ENCODE measurements around the gene TEK.
A peak's percentile ranks its signal among the peaks of the same experiment; 100 is the strongest.
"Not testable (repeated sequence)": the region's sequence is repeated elsewhere in the genome, so short reads cannot be mapped to it uniquely, and the experiment has no call there.

Gene TEK

DNA sequence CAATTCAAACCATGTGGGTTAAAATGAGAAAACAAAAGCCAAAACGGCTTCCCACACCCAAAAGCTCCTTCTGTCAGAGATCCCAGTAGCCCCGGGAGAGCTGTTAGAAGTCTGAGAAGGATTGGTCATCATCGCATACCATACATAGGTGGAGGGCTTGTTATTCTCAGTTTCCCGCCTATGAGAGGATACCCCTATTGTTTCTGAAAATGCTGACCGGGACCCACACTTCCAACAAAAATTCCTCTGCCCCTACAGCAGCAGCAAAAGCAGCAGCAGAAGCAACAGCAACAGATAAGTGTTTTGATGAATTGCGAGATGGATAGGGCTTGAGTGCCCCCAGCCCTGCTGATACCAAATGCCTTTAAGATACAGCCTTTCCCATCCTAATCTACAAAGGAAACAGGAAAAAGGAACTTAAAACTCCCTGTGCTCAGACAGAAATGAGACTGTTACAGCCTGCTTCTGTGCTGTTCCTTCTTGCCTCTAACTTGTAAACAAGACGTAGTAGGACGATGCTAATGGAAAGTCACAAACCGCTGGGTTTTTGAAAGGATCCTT lies at the start of gene TEK:
Gene TEK, plus strand, starts transcription at position 245 of the 561 bp plus-strand sequence. CDS start 366 bp downstream, outside the sequence.
- peak; percentile 32 for DNase-seq

DNA sequence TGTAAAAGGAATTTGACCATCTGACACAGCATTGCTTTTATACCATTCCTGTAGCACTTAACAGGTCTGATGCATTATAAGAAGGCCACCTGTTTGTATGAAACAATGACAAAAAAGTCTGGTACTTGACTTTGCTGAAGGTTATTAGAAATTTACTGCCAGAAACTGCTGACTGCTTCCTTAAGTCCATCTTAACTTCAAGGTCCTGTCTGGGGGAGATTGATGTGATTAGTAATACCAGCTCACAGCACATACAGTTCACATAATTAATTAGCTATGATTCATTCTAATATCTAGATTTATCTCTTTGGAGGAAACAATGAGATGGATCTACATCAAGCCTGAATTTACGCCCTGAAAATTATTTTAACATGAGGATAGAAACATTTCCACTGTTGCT lies 49.6 kb upstream of the TEK start:
- no peak for DNase-seq

DNA sequence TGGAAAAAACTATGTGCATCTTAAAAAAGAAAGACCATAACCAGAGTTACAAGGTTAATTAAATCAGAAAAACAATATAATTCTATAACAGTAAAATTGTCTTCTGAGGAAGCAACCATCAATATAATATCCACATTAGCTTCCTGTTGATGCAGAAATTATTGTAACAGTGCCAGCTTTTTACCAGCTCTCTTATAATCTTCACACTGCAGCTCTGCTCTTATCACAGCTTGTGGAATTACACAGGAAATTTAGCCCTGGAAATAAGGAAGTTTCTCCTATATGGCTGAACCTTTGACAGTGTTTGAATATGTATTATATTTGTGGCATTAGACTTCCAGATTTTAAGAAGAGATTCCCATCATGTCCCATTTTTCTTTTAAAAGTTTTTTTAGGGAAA lies 49.1 kb upstream of the TEK start:
- DNase-seq: no peak

DNA sequence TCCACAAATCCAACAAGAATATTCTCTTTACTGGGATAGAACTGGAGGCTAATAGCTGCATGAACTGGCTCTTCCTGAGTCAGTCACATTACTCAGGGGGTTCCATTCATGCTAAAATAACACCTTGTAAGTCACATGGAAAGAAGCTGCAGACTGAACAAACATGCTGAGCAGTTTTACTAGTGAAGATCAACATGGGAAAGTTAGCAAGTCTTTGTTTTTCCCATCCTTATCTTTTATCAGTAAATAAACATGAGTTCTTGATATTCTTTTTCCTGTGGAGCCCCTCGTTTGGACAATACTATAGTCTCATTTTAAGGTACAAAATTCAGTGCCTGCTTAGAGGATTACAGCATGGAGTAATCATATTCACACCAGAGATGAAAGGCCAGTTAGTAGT lies 43.7 kb upstream of the TEK start:
- no peak for DNase-seq

DNA sequence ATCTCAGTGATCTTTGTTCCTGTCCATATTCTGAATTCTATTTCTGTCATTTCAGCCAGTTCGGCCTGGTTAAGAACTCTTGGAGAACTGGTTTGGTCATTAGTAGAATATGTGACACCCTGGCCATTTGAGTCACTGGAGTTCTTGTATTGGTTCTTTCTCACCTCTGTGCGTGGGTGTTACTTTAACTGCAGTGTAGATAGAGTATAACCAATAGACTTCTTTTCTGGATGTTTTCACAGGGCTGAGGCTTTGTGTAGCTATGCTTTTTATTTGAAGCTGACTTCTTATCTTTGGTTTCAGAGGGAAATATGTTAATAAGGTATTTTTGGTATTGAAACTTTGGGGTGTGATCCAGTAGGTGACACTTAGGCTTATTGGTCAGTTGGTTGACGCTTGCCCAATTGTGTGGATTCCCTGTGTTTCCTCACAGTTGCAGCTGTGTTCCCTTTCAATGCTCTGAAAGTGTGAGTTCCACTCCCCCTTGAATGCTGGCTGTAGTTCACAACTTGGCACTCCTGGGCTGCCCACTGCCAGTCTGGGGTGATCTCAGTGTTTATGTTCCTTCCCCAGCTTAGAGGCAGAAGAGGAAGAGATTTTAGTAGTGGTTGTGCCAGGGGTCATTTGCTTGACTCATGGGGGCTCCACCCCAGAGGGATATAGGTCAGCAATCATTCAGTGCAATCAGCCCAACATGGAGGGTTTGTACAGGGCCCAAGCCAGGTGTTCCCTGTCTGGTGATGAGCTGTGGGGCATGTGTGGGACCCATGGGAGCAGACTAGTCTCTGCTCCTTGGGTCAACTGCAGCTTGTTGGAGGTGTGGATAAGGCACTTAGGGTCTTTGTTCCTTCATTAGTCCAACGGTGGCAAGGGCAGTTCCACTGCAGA lies 34.9 kb upstream of the TEK start:
- DNase-seq: no peak

DNA sequence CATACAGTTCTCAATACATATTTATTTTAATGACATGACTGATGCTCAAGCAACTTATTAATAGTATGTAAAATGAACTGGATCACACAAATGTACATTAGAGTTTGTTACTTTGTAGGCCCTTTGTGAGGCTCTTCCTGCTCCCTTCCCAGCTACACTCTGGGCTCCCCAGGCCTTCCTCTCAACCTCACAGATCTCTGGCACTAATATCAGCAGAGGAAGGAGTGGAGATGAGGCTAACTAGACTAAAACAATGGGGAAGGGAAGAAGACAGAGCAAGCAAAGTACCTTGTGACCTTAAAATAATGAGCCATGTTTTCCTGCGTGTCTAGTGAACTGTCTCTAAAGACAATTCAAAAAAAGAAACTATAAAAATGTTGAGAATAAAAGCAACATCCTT lies 30.3 kb upstream of the TEK start:
- no peak for DNase-seq

DNA sequence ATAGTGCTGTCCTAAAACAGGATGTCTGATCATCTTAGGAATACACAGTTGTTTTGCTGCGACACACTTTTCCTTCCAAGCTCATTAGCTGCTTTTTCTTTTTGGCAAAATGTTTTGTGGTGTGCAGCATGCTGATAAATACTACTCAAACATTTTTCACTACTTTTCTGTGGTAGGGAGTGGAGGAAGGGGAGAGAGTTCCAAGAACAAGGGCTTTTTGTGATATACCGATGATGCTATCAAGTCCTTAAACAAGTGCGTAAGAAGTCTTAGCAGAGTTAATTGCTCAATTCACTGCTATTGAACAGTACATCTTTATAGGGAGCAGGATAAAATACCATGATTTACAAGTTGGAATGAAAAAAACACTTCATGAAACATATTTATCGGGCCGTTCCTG lies 23.6 kb upstream of the TEK start:
- no peak for DNase-seq

DNA sequence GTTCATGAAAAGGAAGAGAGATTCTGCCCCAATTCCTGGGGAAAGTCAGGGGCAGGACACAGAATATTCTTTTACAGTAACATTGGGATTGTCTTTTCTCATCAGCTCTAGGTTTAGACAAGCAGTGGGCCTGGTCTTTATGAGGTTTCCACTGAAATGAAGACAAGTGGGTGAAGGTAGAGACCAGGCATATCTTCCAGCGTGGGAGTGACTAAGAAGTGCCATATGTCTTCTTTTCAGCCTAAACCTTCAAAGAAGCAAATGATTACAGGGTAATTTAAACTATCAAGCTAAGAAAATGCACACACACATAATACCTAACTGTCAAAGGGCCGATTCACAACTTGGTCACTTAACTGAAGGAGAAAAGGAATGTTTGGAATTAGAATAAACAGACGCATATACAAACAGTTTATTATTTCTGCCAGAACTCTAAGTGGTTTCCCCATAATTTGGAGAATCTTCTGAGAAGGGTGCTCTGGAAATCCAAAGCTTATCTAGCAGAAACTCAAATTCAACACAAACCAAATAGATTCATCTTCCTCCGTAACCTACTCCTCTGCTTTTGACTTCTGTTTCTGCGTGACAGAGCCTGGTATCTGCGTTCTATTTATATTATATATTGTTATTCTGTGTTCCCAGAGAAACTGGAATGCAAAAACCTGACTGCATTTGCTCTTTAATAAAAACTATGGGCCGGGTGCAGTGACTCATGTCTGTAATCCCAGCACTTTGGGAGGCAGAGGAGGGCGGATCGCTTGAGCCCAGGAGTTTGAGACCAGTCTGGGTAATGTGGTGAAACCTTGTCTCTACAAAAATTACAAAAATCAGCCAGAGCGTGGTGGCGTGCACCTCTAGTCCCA lies 22.0 kb upstream of the TEK start:
- no peak for DNase-seq

DNA sequence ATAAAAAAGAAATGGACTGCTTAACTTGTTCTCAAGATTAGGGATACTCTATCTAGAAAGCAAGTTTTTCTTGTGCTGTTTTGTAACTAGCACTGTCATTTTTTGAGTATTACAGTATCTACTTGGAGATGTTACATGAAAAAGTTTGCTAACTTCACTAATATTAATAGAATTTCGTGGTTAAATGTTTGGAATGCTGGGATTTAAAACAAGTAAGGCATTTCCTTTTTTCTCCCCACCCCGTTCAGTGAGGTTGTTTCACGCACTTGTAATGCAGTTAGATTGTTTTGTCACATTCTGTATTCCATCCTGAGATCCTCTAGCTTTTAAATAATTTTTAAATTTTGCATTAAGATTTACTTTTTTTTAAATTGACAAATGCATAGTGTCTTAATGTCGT lies 20.0 kb upstream of the TEK start:
- DNase-seq: no peak

DNA sequence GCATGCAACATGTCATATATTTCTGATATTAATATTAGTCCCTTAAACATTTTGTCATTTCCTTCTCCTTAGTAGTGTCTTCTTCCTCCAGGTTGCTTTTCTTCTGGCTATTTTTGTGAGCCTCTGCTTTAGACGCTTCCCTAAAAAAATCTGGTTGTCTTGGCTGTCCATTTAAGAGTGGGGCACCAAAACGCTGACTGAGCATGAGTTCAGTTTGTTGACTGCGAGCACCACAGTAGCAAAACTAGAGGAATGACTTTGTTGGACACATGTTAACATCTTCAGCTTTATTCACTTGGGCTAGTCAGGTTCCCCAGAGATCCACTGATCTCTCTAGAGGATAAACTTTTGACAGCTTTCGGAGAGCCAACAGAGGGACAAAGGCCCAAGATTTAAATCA lies 19.3 kb upstream of the TEK start:
- no peak for DNase-seq

DNA sequence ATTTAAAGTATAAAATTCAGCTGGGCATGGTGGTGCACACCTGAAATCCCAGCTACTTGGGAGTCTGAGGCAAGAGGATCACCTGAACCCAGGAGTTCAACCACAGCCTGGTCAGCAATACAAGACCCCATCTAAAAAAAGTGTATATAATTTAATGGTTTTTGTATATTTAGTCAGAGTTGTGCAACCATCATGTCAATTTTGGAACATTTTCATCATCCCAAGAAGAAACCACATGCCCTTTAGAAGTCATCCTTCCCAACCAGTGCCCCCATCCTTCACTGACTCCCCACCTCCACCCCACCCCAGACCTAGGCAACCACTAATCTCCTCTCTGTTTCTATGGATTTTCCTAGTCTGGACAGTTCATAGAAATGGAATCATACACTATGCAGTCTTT lies 18.8 kb upstream of the TEK start:
- DNase-seq: no peak

DNA sequence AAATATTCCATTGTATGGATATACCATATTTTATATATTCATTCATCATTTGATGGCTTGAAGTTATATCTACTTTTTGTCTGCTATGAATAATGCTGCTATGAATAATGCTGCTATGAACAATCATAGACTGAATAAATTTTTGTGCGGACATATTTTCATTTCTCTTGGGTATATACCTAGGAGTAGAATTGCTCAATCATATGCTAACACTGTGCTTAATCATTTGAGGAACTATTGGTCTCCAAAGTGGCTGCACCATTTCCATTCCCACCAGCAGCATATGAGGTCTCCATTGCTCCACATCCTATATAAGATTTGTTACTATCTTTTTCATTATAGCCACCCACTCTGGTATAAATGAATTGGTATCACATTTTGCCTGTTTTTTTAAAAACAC lies 18.3 kb upstream of the TEK start:
- no peak for DNase-seq

DNA sequence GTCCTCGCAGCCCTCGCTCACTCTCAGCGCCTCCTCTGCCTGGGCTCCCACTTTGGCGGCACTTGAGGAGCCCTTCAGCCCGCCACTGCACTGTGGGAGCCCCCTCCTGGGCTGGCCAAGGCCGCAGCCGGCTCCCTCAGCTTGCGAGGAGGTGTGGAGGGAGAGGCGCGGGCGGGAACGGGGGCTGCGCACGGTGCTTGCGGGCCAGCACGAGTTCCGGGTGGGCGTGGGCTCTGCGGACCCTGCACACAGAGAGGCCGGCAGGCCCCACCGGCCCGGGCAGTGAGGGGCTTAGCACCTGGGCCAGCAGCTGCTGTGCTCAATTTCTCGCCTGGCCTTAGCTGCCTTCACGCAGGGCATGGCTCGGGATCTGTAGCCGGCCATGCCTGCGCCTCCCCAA lies 16.5 kb upstream of the TEK start:
- DNase-seq: not testable (repeated sequence)

DNA sequence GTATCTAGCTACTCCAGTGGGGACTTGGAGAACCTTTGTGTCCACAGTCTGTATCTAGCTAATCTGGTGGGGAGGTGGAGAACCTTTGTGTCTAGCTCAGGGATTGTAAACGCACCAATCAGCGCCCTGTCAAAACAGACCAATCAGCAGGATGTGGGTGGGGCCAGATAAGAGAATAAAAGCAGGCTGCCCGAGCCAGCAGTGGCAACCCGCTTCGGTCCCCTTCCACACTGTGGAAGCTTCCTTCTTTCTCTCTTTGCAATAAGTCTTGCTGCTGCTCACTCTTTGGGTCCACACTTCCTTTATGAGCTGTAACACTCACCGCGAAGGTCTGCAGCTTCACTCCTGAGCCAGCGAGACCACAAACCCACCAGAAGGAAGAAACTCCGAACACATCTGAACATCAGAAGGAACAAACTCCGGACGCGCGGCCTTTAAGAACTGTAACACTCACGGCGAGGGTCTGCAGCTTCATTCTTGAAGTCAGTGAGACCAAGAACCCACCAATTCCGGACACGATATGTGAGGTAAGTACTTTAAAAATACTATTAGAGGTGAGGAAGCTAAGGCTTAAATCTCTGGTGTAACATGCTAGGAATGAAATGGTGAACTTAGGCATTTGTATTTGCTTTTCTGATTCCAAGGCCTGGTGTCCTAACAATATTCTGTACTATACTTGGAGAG lies 15.5 kb upstream of the TEK start:
- not testable (repeated sequence) for DNase-seq

DNA sequence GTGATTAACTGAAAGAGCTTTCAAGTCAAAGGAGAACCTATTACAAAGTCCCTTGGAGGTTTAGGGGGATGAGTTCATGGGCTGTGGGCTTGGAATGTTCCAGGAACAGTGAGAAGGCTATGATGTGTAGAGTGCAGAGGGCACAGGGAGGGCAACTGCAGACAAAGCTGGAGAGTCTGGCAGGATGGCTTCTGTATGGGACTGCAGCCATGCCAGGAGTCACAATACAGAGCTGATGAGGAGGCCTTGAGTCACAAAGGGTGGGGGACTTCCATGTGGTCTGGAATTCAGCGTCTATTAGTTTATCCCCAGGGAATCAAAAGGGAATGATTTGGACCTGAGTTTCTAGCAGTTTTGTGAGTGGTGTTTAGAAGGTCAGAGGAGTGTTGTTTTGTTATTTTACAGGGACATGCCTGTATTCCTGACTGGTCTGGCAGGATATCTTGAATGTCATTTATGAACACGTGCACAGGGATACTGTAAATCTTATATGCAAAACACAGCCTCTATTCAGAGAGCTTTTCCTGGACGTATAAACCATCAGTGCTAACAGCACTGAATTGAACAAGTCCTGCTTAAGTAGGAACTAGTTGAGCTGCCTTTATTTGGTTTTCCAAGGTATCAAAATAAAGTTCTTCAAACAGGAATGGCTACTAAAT lies 14.3 kb upstream of the TEK start:
- DNase-seq: no peak

DNA sequence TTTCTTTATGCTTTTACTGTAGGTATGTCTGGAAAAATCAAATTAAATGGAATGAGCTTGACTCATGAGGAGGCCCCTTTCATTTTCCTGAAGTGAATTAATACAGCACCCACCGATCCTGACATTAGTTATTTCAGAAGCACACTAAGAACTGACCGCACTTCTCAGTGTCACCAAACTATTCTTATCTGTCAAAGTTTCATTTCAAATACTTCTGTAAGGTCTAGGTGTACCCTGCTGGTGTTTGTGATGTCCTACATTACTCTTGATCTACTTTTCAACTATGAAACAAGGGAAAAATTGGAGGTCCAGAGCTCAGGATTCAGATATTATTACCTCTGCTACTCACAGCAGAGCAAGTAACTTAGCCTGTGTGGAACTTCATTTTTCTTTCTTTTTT lies 1.8 kb upstream of the TEK start:
- DNase-seq: no peak

DNA sequence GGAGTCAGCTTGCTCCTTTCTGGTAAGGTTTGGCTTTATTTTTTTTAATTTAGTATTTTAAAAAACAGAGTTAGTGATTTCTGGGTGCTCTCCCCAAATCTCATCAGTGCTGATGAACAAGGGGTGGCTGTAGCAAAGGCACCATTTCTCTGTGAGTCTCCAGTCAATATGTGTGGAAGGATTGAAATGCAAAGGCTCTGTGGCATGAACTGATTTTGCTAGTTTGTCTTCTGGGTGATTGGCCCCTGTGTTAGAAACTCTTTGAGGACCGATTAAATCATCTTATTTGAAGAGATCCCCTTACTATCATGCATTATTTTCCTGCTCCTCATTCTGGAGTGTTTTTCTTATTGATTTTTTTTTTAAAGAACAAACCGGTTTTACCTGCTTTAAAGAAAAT lies 596 bp downstream of the TEK start:
- no peak for DNase-seq

DNA sequence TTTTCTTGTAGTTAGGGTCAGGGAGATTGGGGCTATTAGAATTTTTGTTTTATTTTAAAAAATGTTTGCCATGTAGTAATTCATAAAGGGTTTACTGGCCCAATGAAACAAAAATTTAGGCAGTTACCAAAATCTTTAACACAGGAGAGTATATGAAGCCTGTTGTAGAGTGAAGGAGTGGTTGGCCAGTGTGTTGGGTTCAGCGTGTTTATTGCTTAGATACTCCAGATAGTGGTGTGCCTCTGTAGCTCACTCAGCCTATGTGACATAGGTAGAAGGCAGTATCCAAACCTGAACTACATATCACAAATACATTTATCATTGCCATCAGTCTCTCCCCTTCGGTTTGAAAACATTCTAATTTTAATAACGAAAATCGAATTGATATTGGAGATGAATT lies 1.2 kb downstream of the TEK start:
- no peak for DNase-seq

DNA sequence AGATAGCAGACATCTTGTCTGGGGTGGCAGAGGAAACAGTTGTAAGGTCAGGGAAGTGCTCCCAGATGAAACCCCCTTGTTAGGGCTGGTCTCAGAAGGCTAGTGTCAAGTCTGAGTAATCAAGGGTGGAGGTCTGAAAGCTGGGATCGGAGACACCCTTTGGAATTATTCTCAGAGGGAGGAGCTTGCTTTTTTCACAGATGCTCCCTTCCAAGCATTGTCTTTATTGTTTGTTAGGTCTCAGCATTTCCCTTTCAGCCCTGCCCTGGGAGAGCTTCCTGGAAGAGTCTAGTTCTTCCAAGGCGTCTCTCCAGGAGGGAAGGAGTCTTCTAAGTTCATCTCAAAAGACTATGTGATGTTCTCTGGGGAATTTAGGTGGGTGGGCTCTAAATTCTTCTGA lies 3.2 kb downstream of the TEK start:
- no peak for DNase-seq

DNA sequence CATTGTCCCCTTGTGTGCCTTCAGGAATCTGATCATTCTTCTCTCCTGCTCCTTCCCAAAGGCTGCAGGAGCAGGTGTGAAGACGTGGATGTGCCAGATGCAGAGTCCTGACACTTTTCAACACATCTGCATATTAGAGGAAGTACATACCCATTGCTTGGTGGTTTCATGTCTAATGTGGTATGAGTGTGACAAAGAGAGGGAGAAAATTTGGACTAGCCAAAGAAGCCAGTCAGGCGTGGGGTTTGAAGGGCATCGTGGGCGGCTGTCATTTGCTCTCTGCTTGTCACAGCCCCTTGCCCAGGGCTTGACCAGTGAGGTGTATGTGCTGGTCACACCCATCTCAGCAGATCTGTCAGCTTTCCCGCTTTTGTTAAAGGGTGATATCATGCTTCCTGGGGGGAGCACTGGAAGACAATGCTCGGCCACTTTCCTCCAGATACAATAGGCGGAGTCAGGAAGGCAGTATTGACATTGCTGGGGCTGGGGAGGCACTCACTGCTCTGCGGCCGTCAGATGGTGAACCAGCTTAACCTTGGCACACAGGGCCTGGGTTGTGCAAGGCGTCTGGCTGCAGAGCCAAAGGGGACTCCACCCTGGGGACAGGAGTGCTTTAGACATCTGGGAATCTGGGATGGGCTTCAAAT lies 8.6 kb downstream of the TEK start:
- peak; percentile 36 for DNase-seq

DNA sequence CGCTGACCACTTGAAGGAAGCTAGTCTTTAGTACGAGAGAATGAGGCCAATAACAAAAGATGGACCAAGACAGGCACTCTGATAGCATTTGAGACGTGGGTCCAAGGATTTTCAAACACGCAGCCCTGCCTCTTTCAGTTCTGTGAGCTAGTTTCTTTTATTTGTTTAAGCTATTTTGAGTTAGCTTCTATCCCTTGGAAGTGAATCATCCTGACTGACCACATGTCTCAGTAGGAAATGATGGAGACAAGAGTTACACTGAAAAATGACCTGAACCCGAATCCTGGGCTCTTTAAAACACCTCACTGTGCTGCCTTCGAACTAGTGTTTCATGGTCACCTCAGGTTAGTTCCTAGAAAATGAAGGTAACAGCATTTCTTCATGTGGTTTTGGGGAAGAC lies 9.9 kb downstream of the TEK start:
- no peak for DNase-seq

DNA sequence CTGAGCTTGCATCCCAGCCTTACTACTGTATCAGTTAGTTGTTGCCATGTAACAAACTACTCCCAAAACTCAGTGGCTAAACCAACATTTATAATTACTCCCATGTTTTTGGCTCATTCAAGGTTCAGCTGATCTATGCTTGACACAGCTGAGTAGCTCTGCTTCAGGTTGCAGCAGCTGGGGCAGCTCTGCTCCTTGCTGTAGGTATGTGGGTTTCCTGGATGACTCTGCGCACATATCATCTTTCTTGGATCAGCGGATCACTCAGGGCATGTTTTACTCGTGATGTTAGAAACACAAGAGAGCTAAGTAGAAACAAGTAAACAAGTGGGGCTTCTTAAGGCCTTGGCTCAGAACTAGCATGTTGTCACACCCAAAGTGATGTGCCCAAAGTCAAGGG lies 15.1 kb downstream of the TEK start:
- no peak for DNase-seq

All from femur (tissue), 1 donor.